ENCODE data around the gene CNEP1R1.
A peak's percentile ranks its signal among the peaks of the same experiment; 100 is the strongest.

- TF ChIP-seq CTCF (conservative IDR thresholded peaks at IDR 0.05), result peak; percentile 38; the same call in 1 of the 2 replicates
- no peak for TF ChIP-seq EZH2 (IDR thresholded peaks at IDR 0.05; ENCODE audit: low read depth)
These were observed 42.3 kb downstream of the CNEP1R1 start for GRCh38 chr16:50067290-50067853.
